HEK293 (cell line): Measurements from ENCODE around the gene GMPR.

Source experiments
- CTCF ChIA-PET: fragments of 350-600 bp; formaldehyde crosslinking; extraction: SDS; loops from one replicate; lab custom pipeline; 2021; ENCODE audit warnings: antibody characterized with exemption; lab: Yijun Ruan, JAX
- POLR2A ChIA-PET: fragments of 300-600 bp; formaldehyde crosslinking; extraction: SDS; loops from one replicate; lab custom pipeline; 2020; ENCODE audit warnings: antibody characterized with exemption, inconsistent platforms; lab: Yijun Ruan, JAX
- H3K27ac ChIP-seq: fragments of 200-500 bp; sonication (Bioruptor generic); 2 replicates; pipeline ENCODE4 v1.5.1; 2014; ENCODE audit warnings: low read depth, low read length, control low read depth, inconsistent platforms; ENCODE audit errors: extremely low read depth
- H3K36me3 ChIP-seq, 2 experiments: fragments of 200-500 bp in 1 of 2; sonication (Bioruptor generic) in 1 of 2; 1 replicate in 1 of 2; 2 replicates in 1 of 2; pipeline ENCODE4 v1.5.1; 2014 to 2017; ENCODE audit warnings: inconsistent platforms in 2 of 2, low read length in 2 of 2; ENCODE audit not compliant: control insufficient read depth in 2 of 2, insufficient read depth in 1 of 2
- H3K4me1 ChIP-seq: fragments of 200-500 bp; sonication (Bioruptor generic); 2 replicates; pipeline ENCODE4 v1.5.1; 2014; ENCODE audit warnings: mild to moderate bottlenecking, low read length, inconsistent platforms; ENCODE audit not compliant: control insufficient read depth, insufficient read depth
- H3K4me3 ChIP-seq: 2 replicates; pipeline ENCODE4 v1.5.1; 2011; ENCODE audit warnings: low read depth, mild to moderate bottlenecking, control low read depth, low read length, moderate library complexity
- H3K9me3 ChIP-seq: fragments of 200-500 bp; sonication (Bioruptor generic); 2 replicates; pipeline ENCODE4 v1.5.1; 2014; ENCODE audit warnings: low read depth, low read length, inconsistent platforms; ENCODE audit not compliant: control insufficient read depth, insufficient read depth
- KLF1 ChIP-seq: fragments of 450-650 bp; formaldehyde crosslinking; IDR thresholded peaks from 2 replicates; pipeline ENCODE4 v1.5.1; 2016; ENCODE audit warnings: missing biosample characterization, missing genetic modification characterization
- OSR2 ChIP-seq: fragments of 450-650 bp; formaldehyde crosslinking; IDR thresholded peaks from 2 replicates; pipeline ENCODE4 v1.5.1; 2016; ENCODE audit warnings: missing biosample characterization, missing genetic modification characterization
- ZBTB17 ChIP-seq: fragments of 450-650 bp; formaldehyde crosslinking; IDR thresholded peaks from 2 replicates; pipeline ENCODE4 v1.5.1; 2016; ENCODE audit warnings: missing biosample characterization, missing genetic modification characterization
- ZNF121 ChIP-seq: fragments of 450-650 bp; formaldehyde crosslinking; IDR thresholded peaks from 2 replicates; pipeline ENCODE4 v1.5.1; 2016; ENCODE audit warnings: missing biosample characterization, missing genetic modification characterization
- ZNF138 ChIP-seq: fragments of 450-650 bp; formaldehyde crosslinking; IDR thresholded peaks from 2 replicates; pipeline ENCODE4 v1.5.1; 2016; ENCODE audit warnings: missing biosample characterization, missing genetic modification characterization, borderline replicate concordance
- ZNF174 ChIP-seq: fragments of 450-650 bp; formaldehyde crosslinking; IDR thresholded peaks from 2 replicates; pipeline ENCODE4 v1.5.0; 2017; ENCODE audit warnings: missing biosample characterization, mild to moderate bottlenecking, missing genetic modification characterization
- ZNF585B ChIP-seq: fragments of 450-650 bp; formaldehyde crosslinking; IDR thresholded peaks from 2 replicates; pipeline ENCODE4 v1.5.1; 2016; ENCODE audit warnings: missing biosample characterization, missing genetic modification characterization
- ZNF658 ChIP-seq: fragments of 450-650 bp; formaldehyde crosslinking; IDR thresholded peaks from 2 replicates; pipeline ENCODE4; 2016; ENCODE audit warnings: missing biosample characterization, missing genetic modification characterization
- TF ChIP-seq, protein P1 (sequence below): fragments of 450-650 bp; IDR thresholded peaks from 2 replicates; pipeline ENCODE4 v1.5.1; 2018; ENCODE audit warnings: missing biosample characterization, mild to moderate bottlenecking, missing genetic modification characterization
- TF ChIP-seq, protein P2 (sequence below): fragments of 450-650 bp; formaldehyde crosslinking; IDR thresholded peaks from 2 replicates; pipeline ENCODE4 v1.5.1; 2017; ENCODE audit warnings: missing biosample characterization, missing genetic modification characterization
- TF ChIP-seq, protein P3 (sequence below): fragments of 450-650 bp; formaldehyde crosslinking; IDR thresholded peaks from 2 replicates; pipeline ENCODE4 v1.5.1; 2016; ENCODE audit warnings: missing biosample characterization, missing genetic modification characterization, borderline replicate concordance
- TF ChIP-seq, protein P4 (sequence below): fragments of 450-650 bp; formaldehyde crosslinking; conservative IDR thresholded peaks from 2 replicates; pipeline ENCODE4 v1.5.1; 2016; ENCODE audit warnings: low read depth, missing biosample characterization, missing genetic modification characterization
- TF ChIP-seq, protein P5 (sequence below): fragments of 450-650 bp; formaldehyde crosslinking; IDR thresholded peaks from 2 replicates; pipeline ENCODE4 v1.5.1; 2016; ENCODE audit warnings: missing biosample characterization, missing genetic modification characterization, borderline replicate concordance
- TF ChIP-seq, protein P6 (sequence below): fragments of 450-650 bp; formaldehyde crosslinking; IDR thresholded peaks from 2 replicates; pipeline ENCODE4 v1.5.1; 2016; ENCODE audit warnings: missing biosample characterization, missing genetic modification characterization

GMPR gene

DNA sequence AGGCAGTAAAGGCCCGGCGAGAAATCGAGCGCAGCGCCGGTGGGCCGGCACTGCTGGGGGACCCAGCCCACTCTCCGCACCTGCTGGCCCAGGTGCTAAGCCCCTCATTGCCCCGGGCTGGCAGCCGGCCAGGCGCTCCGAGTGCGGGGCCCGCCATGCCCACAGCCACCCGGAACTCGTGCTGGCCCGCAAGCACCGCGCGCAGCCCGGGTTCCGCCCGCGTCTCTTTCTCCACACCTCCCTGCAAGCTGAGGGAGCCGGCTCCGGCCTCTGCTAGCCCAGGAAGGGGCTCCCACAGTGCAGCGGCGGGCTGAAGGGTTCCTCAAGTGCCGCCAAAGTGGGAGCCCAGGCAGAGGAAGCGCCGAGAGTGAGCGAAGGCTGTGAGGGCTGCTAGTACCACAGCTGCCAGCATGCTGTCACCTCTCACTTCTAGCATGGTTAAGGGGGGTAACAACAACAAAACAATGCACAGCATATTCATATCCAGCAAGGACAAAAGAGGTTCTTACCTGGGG, 11.3 kb upstream of the GMPR start:
- no peaks in the 10 kb centered on the region for H3K36me3 ChIP-seq
- POLR2A ChIA-PET, result no interaction called here
- no peaks in the 10 kb centered on the region for H3K4me1 ChIP-seq
- H3K4me3 ChIP-seq, result no peak overlapping the region
- CTCF ChIA-PET, result no interaction called here
- H3K9me3 ChIP-seq, result no peaks in the 10 kb centered on the region
- no peak for TF ChIP-seq OSR2 (tag by site-specific recombination)
- TF ChIP-seq, protein P1, sequence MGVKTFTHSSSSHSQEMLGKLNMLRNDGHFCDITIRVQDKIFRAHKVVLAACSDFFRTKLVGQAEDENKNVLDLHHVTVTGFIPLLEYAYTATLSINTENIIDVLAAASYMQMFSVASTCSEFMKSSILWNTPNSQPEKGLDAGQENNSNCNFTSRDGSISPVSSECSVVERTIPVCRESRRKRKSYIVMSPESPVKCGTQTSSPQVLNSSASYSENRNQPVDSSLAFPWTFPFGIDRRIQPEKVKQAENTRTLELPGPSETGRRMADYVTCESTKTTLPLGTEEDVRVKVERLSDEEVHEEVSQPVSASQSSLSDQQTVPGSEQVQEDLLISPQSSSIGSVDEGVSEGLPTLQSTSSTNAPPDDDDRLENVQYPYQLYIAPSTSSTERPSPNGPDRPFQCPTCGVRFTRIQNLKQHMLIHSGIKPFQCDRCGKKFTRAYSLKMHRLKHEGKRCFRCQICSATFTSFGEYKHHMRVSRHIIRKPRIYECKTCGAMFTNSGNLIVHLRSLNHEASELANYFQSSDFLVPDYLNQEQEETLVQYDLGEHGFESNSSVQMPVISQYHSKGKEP (tag by site-specific recombination), result no peak
- no peak for TF ChIP-seq ZNF174 (tag by site-specific recombination)
- no peak for TF ChIP-seq KLF1 (tag by site-specific recombination)
- TF ChIP-seq, all 188 proteins: peak for 0
- no peak overlapping the region for H3K27ac ChIP-seq

DNA sequence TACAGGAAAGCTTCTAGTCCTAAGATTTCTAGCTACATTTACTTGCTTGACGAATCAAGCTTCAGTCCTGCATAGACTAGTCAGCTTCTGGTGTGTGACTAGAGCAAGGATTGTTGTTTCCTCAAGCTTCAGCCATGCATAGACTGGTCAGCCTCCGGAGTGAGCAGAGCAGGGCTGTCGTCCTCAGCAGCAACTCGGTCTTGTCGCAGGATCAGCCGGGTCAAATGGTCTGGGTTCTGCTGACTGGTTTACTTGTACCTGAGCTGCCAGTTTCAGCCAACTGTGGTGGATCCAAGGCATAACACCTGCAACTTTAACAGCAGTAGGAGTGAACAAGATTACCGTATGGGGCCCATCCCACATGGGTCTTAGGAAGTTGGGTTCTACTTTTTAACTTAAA, 10.8 kb upstream of the GMPR start:
- POLR2A ChIA-PET, result no interaction called here
- H3K4me1 ChIP-seq, result no peaks in the 10 kb centered on the region
- H3K27ac ChIP-seq, result no peak overlapping the region
- TF ChIP-seq, protein P2, sequence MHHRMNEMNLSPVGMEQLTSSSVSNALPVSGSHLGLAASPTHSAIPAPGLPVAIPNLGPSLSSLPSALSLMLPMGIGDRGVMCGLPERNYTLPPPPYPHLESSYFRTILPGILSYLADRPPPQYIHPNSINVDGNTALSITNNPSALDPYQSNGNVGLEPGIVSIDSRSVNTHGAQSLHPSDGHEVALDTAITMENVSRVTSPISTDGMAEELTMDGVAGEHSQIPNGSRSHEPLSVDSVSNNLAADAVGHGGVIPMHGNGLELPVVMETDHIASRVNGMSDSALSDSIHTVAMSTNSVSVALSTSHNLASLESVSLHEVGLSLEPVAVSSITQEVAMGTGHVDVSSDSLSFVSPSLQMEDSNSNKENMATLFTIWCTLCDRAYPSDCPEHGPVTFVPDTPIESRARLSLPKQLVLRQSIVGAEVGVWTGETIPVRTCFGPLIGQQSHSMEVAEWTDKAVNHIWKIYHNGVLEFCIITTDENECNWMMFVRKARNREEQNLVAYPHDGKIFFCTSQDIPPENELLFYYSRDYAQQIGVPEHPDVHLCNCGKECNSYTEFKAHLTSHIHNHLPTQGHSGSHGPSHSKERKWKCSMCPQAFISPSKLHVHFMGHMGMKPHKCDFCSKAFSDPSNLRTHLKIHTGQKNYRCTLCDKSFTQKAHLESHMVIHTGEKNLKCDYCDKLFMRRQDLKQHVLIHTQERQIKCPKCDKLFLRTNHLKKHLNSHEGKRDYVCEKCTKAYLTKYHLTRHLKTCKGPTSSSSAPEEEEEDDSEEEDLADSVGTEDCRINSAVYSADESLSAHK (tag by site-specific recombination), result no peak
- TF ChIP-seq ZNF138 (tag by site-specific recombination) (no peak), ZBTB17 (no peak)
- no peaks in the 10 kb centered on the region for H3K9me3 ChIP-seq
- CTCF ChIA-PET, result no interaction called here
- no peaks in the 10 kb centered on the region for H3K36me3 ChIP-seq
- H3K4me3 ChIP-seq, result no peak overlapping the region

DNA sequence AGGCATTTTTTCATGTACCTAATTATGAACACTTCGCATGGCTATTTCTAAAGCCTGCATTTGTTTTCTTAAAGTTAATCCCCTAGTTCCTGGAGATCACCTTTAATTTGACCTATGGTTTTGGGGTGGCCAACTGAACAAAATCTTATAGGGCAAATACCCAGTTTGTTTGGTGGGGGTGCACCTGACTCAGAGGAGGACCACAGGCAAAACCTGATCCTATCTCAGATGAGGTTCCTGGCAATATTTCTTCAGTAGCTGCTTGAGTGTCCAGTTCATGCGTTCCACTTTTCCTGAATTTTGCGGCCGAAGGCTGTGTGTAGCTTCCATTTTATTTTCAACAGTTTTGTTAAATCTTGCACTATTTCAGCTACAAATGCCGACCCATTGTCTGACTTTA, 10.3 kb upstream of the GMPR start:
- TF ChIP-seq ZNF658 (no peak), ZNF585B (tag by site-specific recombination) (no peak), ZNF121 (tag by site-specific recombination) (no peak)
- TF ChIP-seq, protein P3, sequence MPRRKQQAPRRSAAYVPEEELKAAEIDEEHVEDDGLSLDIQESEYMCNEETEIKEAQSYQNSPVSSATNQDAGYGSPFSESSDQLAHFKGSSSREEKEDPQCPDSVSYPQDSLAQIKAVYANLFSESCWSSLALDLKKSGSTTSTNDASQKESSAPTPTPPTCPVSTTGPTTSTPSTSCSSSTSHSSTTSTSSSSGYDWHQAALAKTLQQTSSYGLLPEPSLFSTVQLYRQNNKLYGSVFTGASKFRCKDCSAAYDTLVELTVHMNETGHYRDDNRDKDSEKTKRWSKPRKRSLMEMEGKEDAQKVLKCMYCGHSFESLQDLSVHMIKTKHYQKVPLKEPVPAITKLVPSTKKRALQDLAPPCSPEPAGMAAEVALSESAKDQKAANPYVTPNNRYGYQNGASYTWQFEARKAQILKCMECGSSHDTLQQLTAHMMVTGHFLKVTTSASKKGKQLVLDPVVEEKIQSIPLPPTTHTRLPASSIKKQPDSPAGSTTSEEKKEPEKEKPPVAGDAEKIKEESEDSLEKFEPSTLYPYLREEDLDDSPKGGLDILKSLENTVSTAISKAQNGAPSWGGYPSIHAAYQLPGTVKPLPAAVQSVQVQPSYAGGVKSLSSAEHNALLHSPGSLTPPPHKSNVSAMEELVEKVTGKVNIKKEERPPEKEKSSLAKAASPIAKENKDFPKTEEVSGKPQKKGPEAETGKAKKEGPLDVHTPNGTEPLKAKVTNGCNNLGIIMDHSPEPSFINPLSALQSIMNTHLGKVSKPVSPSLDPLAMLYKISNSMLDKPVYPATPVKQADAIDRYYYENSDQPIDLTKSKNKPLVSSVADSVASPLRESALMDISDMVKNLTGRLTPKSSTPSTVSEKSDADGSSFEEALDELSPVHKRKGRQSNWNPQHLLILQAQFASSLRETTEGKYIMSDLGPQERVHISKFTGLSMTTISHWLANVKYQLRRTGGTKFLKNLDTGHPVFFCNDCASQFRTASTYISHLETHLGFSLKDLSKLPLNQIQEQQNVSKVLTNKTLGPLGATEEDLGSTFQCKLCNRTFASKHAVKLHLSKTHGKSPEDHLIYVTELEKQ (tag by site-specific recombination), result no peak
- TF ChIP-seq, protein P4, sequence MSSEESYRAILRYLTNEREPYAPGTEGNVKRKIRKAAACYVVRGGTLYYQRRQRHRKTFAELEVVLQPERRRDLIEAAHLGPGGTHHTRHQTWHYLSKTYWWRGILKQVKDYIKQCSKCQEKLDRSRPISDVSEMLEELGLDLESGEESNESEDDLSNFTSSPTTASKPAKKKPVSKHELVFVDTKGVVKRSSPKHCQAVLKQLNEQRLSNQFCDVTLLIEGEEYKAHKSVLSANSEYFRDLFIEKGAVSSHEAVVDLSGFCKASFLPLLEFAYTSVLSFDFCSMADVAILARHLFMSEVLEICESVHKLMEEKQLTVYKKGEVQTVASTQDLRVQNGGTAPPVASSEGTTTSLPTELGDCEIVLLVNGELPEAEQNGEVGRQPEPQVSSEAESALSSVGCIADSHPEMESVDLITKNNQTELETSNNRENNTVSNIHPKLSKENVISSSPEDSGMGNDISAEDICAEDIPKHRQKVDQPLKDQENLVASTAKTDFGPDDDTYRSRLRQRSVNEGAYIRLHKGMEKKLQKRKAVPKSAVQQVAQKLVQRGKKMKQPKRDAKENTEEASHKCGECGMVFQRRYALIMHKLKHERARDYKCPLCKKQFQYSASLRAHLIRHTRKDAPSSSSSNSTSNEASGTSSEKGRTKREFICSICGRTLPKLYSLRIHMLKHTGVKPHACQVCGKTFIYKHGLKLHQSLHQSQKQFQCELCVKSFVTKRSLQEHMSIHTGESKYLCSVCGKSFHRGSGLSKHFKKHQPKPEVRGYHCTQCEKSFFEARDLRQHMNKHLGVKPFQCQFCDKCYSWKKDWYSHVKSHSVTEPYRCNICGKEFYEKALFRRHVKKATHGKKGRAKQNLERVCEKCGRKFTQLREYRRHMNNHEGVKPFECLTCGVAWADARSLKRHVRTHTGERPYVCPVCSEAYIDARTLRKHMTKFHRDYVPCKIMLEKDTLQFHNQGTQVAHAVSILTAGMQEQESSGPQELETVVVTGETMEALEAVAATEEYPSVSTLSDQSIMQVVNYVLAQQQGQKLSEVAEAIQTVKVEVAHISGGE (tag by site-specific recombination), result no peak
- TF ChIP-seq, protein P5, sequence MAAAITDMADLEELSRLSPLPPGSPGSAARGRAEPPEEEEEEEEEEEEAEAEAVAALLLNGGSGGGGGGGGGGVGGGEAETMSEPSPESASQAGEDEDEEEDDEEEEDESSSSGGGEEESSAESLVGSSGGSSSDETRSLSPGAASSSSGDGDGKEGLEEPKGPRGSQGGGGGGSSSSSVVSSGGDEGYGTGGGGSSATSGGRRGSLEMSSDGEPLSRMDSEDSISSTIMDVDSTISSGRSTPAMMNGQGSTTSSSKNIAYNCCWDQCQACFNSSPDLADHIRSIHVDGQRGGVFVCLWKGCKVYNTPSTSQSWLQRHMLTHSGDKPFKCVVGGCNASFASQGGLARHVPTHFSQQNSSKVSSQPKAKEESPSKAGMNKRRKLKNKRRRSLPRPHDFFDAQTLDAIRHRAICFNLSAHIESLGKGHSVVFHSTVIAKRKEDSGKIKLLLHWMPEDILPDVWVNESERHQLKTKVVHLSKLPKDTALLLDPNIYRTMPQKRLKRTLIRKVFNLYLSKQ, result no peak
- TF ChIP-seq, protein P6, sequence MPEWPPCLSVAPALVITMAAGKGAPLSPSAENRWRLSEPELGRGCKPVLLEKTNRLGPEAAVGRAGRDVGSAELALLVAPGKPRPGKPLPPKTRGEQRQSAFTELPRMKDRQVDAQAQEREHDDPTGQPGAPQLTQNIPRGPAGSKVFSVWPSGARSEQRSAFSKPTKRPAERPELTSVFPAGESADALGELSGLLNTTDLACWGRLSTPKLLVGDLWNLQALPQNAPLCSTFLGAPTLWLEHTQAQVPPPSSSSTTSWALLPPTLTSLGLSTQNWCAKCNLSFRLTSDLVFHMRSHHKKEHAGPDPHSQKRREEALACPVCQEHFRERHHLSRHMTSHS (tag by site-specific recombination), result no peak
- H3K36me3 ChIP-seq, result no peaks in the 10 kb centered on the region
- no peak overlapping the region for H3K27ac ChIP-seq
- ChIA-PET CTCF (interaction anchor here (0.7 kb wide), 1 partner anchor 774 kb away, joined by 3 read pairs; no protein-coding TSS in a partner anchor), POLR2A (no interaction called here)
- H3K4me1 ChIP-seq, result no peaks in the 10 kb centered on the region
- no peak overlapping the region for H3K4me3 ChIP-seq
- H3K9me3 ChIP-seq, result no peaks in the 10 kb centered on the region
